ENCODE measurements around the gene CDH13.
"Not testable (repeated sequence)": the region's sequence is repeated elsewhere in the genome, so short reads cannot be mapped to it uniquely, and the experiment has no call there.

The CDH13 gene

GRCh38 chr16:82899731-82900450 lies 273.1 kb downstream of the CDH13 start:
- DNase-seq: no peak

- no peak for DNase-seq
Measured at GRCh38 chr16:82900559-82900958, 273.8 kb downstream of the CDH13 start.

GRCh38 chr16:82911925-82912324 lies 285.2 kb downstream of the CDH13 start:
- DNase-seq: no peak

GRCh38 chr16:82915139-82915824 lies 288.5 kb downstream of the CDH13 start:
- no peak for DNase-seq

DNA sequence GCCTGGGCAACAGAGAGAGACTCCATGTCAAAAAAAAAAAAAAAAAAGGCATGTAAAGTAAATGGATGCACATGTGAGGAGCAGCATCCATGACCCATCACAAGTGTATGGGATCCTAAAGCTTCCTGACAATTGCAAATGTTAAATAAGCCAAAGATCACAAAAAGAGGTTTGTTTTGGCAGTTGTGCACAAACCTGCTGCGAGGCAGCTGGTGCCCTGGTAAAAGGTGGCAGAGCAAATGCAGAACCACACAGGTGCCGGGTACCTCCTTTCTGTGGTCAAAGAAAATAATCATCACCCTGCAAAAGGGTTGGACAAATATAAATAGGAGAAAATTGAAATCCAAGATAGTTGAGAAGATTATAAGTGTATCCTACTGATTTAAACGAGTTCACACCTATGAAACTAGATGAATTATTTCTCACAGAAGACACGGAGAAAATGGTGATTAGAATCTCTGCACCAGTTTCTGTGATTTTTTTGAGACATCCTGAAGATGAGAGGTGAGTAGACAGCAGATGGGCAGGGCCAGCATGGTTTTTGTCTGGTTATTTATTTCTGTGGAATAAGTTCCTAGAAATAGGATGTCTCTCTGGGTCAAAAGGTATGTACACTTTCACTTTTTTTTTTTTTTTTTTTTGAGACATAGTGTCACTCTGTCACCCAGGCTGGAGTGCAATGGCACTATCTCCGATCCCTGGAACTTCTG lies 291.3 kb downstream of the CDH13 start:
- no peak for DNase-seq

DNA sequence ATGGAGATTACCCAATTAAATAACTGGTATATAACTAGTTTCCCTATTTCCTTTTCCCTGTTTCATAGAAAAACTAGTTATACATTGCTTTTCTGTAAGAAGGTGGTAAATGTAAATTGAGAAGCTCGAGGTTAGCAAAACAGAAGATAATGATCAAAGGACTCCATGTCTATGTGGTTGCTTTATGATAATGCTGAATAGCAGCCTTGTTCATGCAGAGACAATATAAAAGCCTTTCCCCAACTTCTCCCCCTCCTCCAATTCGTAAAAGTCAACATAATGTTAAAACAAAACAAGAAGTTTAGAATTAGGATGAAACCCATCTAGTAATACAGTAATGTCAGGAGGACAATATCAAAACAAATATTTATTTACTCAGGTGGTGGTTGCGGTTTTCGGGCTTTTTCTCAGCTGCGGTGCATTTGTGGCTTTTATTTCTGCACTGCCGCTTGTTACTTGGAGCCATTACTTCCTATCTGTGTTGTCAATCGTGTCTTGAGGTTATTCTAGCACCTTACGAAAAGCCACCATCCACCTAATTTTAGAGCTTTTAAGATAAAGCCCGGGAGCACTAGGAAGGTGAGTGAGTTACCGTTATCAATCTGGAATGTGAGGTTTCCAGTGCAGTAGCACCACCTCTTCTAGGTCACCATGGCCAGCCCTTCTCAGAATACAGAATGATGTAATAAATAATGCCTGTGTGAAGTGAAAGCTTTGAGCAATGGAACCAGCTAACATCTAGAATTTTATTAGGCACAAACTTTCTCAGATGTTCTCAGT lies 297.5 kb downstream of the CDH13 start:
- no peak for DNase-seq

DNA sequence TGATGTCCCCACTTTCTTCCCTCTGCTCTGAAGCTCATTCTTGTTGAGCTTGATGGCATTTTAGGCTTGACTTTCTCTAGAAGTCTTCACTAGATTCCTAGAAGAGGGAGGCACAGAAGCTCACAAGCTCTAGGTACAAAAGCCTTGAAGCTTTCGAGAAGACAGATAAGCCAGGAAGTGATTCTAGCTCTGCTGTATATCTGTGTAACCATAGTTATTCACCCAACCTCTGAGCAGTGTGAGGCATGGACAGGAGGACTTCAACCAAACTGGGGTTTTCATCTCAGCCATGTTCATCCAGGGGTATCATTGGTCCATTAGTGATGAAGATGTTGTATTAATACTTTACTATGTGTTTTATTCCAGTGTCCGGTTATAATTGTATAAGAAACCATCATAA lies 299.7 kb downstream of the CDH13 start:
- no peak for DNase-seq

- not testable (repeated sequence) for DNase-seq
Measured at GRCh38 chr16:82933933-82934332, 307.2 kb downstream of the CDH13 start.

- DNase-seq: no peak
Measured at GRCh38 chr16:82935766-82936165, 309.0 kb downstream of the CDH13 start.

GRCh38 chr16:82936941-82937551 lies 310.3 kb downstream of the CDH13 start:
- no peak for DNase-seq

DNA sequence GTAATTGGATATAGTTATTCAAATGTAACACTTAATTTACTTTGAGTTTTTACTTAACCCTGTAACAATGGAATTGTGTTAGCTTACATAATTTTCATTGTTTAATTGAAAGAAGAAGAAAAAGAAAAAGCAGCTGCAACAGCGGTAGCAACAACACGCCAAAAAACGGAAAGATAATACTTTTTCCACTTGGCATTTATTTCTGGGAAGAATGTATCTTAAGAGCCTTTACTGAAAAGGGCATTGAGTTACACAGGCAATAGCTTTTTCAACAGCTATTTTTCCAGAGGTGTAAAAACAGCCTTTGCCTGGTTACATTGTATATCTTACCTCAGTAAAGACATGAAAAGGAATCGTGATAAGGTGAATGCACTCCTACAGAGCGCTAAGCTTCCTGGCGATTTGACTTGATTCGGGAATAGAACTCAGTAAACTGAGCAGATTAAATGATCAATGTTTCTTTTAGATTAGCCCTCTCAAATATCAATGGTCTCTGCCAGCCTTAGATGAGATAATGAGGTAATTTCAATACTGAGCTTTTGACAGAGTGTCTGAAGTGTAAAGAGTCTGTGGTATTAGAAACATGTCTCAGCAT lies 311.3 kb downstream of the CDH13 start:
- no peak for DNase-seq

DNA sequence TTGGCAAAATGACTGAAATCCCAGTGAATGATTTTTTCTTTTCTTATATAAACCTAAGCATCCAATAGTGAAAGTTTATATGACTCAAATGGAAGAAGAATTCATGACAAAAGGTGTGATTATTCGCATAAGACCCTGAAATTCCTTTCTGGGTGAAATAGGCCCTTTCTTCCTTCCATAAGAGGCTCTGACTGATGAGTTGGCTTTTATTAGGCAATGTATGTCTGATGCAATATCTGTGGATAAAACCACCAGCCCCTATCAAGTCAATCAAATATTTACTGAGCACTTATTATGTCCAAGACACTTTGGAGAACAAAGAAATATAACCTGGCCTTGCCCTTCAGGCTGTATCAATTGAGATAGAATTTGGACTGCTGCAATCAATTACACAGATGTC lies 316.6 kb downstream of the CDH13 start:
- DNase-seq: no peak

DNA sequence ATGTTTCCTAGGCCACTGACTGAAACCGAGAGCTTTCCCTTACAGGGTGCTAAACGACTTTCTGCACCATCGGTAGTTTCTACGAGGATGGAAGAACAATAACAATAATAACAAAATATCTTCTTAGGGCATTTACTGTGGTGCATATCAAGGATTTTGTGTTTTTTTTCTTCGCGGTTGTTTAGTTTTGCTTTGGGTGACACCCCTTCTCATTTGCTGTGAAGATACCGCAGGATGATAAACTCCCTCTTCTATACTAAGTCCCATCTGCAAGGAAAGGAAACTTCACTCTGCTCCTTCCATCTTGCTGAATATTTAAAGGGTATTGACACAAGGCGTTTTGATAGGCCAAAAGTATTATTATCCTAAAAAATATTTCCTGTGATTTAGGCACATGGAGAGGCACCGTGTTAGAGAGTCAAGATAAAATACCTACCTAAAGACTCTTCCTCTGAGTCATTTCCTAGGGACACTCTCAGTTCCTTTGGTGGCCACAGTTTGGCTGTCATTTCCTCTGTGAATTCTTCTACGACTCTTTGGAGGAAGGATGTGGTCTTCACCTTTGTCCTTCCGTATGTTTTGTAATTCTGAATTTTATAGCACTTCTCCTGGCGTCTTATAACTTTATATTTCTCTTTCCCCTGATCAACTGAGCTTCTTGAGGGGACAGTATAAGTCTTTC lies 318.8 kb downstream of the CDH13 start:
- DNase-seq: no peak

GRCh38 chr16:82947698-82948097 lies 320.9 kb downstream of the CDH13 start:
- no peak for DNase-seq

DNA sequence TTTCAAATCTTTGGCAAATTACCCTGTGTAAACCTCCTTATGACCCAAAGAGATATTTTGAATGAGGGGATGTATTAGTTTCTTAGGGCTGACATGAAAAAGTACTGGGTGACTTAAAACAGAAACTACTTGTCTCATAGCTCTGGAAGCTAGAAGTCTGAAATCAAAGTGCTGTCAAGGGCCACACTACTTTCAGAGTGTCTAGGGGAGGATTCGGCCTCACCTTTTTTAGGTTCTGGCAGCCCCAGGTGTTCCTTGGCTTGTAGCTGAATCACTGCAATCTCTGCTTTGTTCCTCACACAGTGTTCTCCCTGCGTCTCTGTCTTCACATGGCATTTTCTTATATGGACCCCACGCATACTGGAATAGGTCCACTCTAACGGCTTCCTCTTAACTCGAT lies 322.2 kb downstream of the CDH13 start:
- DNase-seq: no peak

DNA sequence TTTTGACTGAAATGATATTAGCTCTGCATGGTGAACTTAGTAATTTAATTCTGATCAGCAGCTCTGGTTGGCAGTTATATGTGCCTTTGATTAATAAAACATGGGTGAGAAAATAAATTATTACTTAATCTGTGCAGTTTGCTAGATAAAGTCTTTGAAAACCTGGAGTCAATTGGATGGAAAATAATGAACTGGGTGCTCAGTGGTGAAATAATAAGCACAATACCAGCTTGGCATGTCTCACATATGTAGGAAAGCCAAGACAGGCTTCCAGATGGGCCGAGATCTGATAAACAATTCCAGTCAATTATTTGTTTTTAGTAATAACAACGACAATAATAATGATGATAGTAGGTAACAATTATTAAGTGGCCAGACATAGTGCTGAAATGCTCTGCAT lies 326.7 kb downstream of the CDH13 start:
- DNase-seq: no peak

DNA sequence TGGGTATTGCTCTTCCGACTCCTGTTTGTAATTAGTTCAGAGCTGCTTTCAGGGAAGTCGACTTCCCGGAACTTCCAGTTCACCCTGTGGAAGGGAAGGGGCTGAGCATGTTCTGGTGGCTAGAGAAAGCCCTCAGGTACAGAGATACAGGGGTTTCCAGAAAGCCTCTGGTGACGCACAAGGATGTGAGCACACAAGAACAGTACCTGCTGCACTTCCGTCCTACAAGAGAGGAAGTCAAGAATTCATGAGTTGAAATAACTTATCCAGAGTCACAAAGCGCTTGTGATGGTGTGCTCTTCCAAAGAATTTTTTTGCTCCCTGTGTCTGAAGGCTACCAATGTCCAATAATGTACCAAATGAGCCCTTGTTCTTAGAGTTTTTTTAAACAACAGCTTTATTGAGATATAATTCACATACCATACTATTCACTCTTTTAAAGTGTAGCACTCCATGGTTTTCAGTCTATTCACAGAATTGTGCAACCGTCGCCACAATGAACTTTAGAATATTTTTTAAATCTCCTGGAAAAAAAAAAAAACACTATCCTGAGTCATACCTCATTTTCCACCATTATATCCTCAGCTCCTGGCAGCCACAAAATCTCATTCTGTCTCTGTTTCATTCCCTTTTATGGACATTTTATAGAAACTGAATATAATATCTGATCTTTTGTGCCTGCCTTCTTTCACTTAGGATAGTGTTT lies 327.6 kb downstream of the CDH13 start:
- no peak for DNase-seq

- no peak for DNase-seq
Measured at GRCh38 chr16:82955741-82956348, 329.1 kb downstream of the CDH13 start.

- no peak for DNase-seq
Measured at GRCh38 chr16:82957212-82957611, 330.4 kb downstream of the CDH13 start.

- no peak for DNase-seq
Measured at GRCh38 chr16:82960918-82961317, 334.1 kb downstream of the CDH13 start.

- DNase-seq: no peak
Measured at GRCh38 chr16:82963653-82964052, 336.9 kb downstream of the CDH13 start.
